ENCODE measurements around the gene CFAP299.

Gene CFAP299

GRCh38 chr4:80614319-80614718 is 278.8 kb downstream of the CFAP299 start:
- TF ChIP-seq CTCF (IDR thresholded peaks at IDR 0.05; ENCODE audit: unreplicated experiment in 3 of 3) = no peak
- no peak overlapping the region for H3K27ac Mint-ChIP-seq
- no peaks in the 10 kb centered on the region for H3K36me3 Mint-ChIP-seq (ENCODE audit: low read depth)
- H3K9me3 Mint-ChIP-seq = no peaks in the 10 kb centered on the region
- no peaks in the 10 kb centered on the region for H3K4me1 Mint-ChIP-seq
- no peak overlapping the region for H3K4me3 Mint-ChIP-seq
- H3K27me3 Mint-ChIP-seq (ENCODE audit: low read depth) = no peaks in the 10 kb centered on the region

DNA sequence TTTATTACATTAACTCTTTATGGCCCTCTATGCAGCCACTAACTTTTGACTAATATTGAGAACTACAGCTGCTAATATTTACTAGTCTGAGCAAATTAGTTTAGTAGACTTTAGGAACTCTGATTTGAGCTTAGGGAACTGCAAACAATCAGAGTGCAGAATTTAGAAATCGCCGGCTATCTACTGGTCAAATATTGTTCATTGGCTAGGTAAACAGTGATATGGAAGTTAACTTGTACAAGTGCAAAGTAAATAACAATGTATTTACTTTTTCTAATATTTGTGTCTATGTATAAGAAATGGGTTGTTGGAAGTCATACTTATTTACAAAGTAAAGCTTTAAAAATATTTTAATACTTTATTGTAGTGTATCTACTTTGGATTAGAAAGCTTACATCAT is 279.6 kb downstream of the CFAP299 start:
- no peak for TF ChIP-seq CTCF (IDR thresholded peaks at IDR 0.05; ENCODE audit: unreplicated experiment in 3 of 3)
- Mint-ChIP-seq H3K9me3 (no peaks in the 10 kb centered on the region), H3K36me3 (ENCODE audit: low read depth) (no peaks in the 10 kb centered on the region), H3K27ac (no peak overlapping the region), H3K4me1 (no peaks in the 10 kb centered on the region), H3K27me3 (ENCODE audit: low read depth) (no peaks in the 10 kb centered on the region), H3K4me3 (no peak overlapping the region)

GRCh38 chr4:80619070-80619674 is 283.6 kb downstream of the CFAP299 start:
- peak; percentile 22 to 44 (median 42) for TF ChIP-seq CTCF (IDR thresholded peaks at IDR 0.05; ENCODE audit: unreplicated experiment in 3 of 3)

GRCh38 chr4:80631861-80632260 is 296.3 kb downstream of the CFAP299 start:
- Mint-ChIP-seq H3K36me3 (ENCODE audit: low read depth) (no peaks in the 10 kb centered on the region), H3K27ac (no peak overlapping the region), H3K4me3 (no peak overlapping the region), H3K4me1 (no peaks in the 10 kb centered on the region), H3K9me3 (peaks cover 18% of the 10 kb centered on the region), H3K27me3 (ENCODE audit: low read depth) (no peaks in the 10 kb centered on the region)
- TF ChIP-seq CTCF (IDR thresholded peaks at IDR 0.05; ENCODE audit: unreplicated experiment in 3 of 3) = no peak

More at GRCh38 chr4:80619070-80619674, 283.6 kb downstream of the CFAP299 start:
- Mint-ChIP-seq H3K9me3 (peaks cover 11% of the 10 kb centered on the region), H3K27ac (no peak overlapping the region), H3K4me3 (no peak overlapping the region), H3K36me3 (ENCODE audit: low read depth) (peaks cover 3% of the 10 kb centered on the region), H3K4me1 (no peaks in the 10 kb centered on the region), H3K27me3 (ENCODE audit: low read depth) (no peaks in the 10 kb centered on the region)

GRCh38 chr4:80637190-80637589 is 301.7 kb downstream of the CFAP299 start:
- no peak for TF ChIP-seq CTCF (IDR thresholded peaks at IDR 0.05; ENCODE audit: unreplicated experiment in 3 of 3)
- H3K4me1 Mint-ChIP-seq = no peaks in the 10 kb centered on the region
- H3K4me3 Mint-ChIP-seq = no peak overlapping the region
- no peaks in the 10 kb centered on the region for H3K36me3 Mint-ChIP-seq (ENCODE audit: low read depth)
- no peaks in the 10 kb centered on the region for H3K9me3 Mint-ChIP-seq
- no peaks in the 10 kb centered on the region for H3K27me3 Mint-ChIP-seq (ENCODE audit: low read depth)
- H3K27ac Mint-ChIP-seq = no peak overlapping the region

GRCh38 chr4:80646061-80646460 is 310.5 kb downstream of the CFAP299 start:
- no peaks in the 10 kb centered on the region for H3K36me3 Mint-ChIP-seq (ENCODE audit: low read depth)
- no peaks in the 10 kb centered on the region for H3K27me3 Mint-ChIP-seq (ENCODE audit: low read depth)

More at GRCh38 chr4:80646061-80646460, 310.5 kb downstream of the CFAP299 start:
- Mint-ChIP-seq H3K27ac (no peak overlapping the region), H3K4me3 (no peak overlapping the region), H3K9me3 (no peaks in the 10 kb centered on the region), H3K4me1 (no peaks in the 10 kb centered on the region)
- no peak for TF ChIP-seq CTCF (IDR thresholded peaks at IDR 0.05; ENCODE audit: unreplicated experiment in 3 of 3)

Data from nephron (organoid).